GM11168 (cell line): ENCODE data around the gene TIMP2.
"Not testable (repeated sequence)": the region's sequence is repeated elsewhere in the genome, so short reads cannot be mapped to it uniquely, and the experiment has no call there.

Experiments
- in situ Hi-C: fragments of 300-500 bp; cut with MboI; formaldehyde crosslinking; loops from one replicate; pipeline ENCODE4 v1.12.0; 2022; ENCODE audit warnings: low sequenced_read_pairs; ENCODE audit not compliant: unreplicated experiment

Gene TIMP2

DNA sequence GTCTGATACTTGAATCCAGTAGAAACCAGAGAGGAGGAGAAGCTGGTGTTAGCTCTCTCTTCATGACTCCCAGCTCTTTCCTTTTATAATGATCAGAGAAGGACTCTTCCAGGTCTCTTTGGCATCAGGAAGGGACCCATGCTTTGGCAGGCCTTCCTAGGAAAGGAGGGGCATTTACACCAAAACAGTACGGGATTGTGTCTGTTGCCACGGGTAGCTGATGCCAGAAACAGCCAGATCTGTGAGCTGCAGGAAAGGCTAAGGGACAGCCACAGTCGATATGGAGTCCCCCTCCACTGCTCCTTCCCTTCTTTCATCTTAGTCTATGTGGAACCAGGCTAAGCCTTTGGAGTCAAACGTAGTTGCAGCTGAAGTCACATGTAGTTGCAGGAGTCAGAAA lies 31.5 kb downstream of the TIMP2 start:
- in situ Hi-C loops = no loop called here

DNA sequence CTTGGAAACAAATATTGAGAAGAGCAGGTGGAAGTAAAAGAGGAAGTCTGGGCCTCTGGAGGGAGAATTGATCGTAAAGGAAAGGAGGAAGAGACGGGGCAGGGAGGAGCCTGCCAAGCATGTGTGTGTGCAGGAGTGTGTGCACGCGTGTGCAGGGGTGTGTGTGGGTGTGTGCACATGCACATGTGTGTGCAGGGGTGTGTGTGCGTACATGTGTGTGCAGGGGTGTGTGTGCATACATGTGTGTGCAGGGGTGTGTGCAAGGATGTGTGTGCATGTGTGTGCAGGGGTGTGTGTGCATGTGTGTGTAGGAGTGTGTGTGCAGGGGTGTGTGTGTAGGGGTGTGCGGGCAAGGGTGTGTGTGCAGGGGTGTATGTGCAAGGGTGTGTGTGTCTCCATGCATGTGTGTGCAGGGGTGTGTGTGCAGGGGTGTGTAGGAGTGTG lies 32.2 kb downstream of the TIMP2 start:
- in situ Hi-C loops = no loop called here

DNA sequence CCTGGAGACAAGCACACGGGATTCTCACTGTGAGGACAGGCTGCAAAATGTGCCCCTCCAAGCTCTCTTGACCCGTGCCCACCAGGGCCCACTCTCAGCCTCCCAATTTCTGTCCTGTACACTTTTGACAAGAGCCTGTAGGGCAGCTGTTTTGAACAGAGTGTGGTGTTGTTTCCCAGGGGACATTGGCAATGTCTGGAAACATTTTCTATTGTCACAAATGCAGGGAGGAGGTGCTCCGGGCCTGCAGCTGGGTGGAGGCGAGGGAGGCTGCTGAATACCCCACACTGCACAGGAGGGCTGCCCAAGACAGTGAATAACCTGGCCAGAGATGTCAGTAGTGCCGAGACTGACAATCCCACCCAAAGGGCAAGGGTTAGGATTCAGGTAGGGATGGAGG lies 32.7 kb downstream of the TIMP2 start:
- in situ Hi-C loops = no loop called here

DNA sequence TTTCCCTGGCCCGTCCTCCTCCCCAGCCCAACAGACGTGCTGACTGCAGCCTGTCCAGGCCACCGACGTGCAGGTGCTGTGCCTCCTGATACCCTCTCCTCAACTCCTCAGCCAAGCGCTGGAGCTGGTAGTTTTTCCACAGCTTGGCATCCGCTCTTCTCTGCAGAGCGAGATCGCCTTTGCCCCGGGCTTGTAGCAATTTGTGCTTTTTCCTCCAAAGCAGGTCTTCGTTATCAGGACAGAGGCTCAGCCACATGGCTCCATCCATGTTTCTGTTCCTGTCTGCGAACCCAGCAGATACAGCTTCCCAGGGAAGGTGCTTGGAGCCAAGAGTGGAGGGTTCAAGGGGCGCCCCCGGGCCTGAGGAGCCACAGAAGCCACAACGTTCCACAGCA lies 33.1 kb downstream of the TIMP2 start:
- in situ Hi-C loops = no loop called here

DNA sequence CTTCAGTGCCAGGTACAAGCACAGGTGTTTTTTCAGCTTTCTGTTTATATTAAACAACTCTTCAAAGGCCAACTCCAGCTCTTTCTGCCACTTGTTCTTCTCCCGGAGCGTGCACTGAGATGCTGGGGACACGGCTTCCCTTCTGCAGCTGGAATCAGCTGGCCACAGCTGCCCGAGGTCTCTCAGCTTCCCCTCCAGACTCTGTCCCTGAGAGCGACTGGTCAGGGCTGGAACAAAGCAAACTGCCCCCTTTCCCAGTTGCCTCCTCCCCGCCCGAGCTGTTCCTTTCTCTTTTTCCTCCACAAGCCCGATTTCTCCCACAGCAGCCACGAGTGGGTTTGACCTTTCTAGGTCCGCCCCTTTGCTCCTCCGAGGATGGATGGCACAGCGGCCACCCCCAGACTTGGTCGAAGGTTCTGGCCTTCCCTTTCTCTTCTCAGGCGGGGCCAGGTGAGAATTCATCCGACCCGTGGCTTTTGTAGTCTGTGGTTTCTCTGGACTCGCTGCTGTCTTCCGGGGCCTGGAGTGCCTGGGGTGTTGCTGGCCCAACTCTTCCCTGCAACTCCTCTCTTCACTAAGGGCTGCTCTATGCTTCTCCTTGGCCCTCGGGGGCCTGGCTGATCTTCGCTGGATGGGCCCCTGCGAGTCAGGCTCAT lies 33.7 kb downstream of the TIMP2 start:
- in situ Hi-C loops = no loop called here

DNA sequence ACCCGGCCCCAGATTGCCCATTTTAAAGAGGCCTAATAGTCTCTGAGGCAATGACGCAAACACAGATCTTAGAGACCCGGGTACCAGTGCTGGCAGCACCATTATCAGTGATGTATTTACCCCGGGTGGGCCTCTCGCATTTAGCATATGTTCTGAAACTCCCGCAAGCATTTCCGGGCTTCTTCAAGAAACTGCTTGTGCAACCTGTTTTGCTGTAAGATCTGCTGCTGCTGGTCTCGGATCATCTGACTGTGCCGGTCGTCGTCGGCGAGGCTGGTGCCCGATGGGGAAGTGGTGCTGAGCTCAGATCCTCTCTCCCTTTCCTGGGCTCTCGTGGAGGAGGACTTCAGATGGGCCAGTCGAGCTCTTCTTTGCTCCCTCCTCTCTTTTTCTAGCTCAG lies 34.7 kb downstream of the TIMP2 start:
- in situ Hi-C loops = no loop called here

DNA sequence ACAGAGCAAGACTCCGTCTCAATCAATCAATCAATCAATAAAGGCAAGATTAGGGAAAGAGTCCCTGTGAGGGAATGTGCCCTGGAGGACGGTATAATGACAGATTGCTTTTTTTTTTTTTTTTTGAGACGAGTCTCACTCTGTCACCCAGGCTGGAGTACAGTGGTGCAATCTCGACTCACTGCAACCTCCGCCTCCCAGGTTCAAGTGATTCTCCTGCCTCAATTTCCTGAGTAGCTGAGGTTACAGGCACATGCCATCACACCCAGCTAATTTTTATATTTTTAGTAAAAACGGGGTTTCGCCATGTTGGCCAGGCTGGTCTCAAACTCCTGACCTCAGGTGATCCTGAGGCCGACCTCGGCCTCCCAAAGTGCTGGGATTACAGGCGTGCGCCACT lies 35.1 kb downstream of the TIMP2 start:
- in situ Hi-C loops = not testable (repeated sequence)

DNA sequence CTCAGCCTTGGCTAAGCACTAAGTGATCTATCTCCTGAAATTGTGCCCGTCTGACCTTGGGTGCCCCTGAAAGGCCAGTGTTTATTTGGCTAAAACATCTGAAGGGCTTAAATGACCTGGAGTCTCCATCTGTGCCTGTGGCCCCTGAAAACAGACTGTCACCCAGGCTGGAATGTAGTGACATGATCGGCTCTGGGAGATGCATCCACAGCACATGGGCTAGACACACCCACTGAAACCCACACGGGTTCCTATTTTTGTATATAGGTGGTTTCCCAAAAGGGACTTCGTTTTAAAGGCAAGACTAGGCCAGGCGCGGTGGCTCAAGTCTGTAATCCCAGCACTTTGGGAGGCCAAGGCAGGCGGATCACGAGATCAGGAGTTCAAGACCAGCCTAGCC lies 35.7 kb downstream of the TIMP2 start:
- in situ Hi-C loops = no loop called here

DNA sequence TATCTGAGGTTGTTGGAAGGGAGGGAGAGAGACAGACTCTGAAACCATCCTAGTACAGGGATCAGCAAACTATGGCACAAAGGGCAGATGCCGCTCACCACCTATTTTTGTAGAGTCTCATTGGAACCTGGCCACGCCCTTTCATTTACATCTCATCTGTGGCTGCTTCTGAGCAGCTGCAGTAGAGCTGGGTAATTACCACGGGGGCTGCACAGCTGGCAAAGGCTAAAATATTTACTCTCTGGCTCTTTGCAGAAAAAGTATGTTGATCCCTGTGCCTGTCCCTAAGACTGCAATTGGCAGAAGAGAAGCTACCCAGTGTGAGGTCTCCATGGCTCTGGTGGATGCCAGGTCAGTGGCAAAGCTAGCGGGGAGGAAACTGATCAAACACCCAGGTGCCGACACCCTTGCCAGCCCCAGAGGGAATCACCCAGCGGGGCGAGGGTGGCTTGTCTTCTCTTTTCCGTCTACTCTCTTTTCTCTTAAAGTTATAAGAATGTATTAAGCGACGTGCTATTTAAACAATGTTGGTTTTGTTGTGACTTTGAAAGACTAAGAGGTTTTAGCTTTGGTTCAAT lies 36.2 kb downstream of the TIMP2 start:
- in situ Hi-C loops = no loop called here

DNA sequence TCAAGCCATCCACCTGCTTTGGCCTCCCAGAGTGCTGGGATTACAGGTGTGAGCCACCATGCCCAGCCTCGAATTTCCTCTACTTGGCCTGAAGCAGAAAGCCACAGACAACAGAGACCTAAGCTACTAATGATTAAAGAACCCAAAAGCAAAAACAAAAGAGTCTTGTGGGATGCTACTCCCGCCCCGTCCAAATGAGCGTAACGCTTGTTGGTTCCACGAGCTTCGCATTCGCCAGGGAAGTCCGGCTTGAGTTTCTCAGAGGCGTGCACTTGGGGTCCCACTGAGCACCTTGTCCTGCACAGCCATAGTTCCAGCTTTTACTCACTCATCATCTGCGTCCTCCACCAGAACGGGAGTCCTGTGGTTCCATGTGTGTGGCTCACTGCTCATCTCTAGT lies 38.2 kb downstream of the TIMP2 start:
- in situ Hi-C loops = no loop called here

DNA sequence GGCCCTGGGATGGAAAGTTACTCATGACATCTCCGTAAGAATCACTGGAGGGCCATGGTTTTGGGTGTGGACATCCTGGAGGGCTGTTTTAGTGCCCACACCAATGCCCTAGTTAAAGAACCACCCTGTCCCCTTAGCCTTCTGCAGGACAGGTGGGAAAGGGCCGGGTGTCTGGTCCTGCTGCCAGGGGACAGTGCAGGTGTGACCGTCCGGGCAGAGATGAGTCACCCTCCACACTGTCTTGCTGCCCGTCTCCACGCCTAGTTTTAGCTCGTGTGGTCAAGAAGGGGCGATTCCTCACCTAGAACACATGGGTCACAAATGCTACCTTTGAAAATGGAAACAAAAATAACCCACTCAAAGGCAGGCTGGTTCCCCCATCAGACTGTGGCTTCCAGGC lies 39.2 kb downstream of the TIMP2 start:
- in situ Hi-C loops = no loop called here

DNA sequence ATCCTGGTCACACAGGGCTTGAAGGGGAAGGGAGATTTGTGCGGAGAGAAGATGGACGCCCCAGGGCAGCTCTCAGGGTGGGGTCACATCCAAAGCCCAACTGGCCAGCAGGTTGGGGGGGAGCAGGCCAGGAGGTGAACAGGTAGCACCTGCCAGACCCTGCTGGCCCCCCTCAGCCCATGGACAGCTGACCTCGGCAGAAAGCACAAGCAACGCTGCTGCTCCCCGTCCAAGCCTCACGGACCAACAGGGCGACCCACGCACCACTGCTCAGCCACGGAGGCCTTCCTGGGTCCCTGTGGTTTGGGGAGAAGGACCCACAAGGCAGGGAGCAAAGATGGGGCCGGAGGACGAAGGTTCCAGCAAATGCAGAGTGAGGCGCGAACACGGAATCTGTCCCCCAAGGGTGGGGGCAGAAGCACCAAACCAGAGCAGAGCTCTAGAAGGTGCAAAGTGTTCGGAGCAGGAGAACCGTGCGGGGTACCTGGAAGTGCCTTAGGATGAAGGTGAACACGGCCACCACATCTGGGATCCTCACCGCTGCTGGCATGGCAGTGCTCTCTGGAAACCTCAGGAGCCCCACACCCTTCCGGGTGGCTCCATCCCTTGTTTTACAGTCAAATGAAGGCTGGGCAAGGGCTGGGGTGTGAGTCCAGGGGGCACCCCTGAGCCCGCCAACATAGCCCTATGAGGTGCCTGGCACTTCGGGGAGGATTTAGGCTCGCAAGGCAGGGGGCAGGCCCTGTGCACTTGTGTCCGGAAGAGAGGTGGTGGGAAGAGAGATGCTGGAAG lies 40.1 kb downstream of the TIMP2 start:
- in situ Hi-C loops = no loop called here

DNA sequence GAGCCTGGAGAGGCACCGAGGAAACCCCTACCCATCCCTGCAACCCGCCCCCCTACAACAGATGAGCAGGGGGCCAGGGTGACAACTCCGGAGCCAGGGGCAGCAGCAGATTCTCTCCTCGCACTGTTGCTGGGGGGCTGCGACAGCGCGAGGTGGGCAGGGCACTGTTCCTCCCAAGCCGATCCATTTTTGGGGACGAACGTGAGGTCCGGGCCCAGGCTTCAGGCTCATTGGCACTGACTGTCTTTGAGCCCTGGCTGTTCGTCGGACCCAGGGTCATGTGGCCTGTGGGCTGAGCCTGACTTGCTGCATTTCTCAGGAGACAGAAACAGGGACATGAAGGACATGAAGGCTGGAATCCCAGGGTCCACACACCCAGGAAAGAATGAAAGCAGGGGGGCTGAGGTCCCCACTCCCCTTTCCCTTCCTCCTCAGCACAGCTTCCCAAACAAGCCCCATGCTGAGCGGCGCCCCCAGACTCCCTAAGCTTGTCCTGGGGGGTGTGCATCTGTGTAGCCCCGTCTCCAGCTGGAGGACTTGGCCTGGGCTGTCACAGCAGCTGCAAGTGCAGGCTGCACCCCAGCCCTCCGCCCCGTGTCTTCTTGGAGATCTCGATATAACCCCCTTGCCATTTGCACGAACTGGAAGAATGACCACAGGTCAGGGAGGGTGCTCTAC lies 40.9 kb downstream of the TIMP2 start:
- in situ Hi-C loops = no loop called here

DNA sequence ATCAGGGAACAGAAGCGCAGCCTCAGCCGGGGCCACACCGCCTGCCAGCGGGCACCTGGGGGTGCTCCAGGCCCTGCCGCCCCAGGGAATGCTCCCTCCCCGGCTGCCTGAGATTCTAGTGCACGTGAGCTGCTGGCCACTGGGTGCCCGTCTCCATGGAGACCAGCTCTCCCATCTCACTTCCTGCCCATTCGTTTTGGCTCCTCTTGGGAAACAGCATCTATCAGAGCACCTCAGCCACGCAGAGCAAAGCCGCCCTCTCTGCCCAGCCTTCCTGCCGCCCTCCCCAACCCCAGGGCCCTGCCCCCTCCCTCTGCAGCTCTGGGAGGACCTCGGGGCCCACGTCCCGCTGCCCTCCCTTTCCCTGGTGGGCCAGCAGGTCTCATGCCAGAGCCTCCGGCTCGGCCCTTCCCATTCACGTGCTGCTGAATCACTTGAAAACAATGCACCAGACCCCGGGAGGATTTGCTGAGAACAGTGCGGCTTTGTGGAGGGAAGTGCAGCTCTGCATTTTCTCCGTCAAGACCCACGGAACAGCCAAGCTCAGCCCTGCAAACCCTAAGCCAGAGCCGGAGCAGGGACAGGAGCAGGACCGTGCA lies 41.6 kb downstream of the TIMP2 start:
- in situ Hi-C loops = no loop called here

DNA sequence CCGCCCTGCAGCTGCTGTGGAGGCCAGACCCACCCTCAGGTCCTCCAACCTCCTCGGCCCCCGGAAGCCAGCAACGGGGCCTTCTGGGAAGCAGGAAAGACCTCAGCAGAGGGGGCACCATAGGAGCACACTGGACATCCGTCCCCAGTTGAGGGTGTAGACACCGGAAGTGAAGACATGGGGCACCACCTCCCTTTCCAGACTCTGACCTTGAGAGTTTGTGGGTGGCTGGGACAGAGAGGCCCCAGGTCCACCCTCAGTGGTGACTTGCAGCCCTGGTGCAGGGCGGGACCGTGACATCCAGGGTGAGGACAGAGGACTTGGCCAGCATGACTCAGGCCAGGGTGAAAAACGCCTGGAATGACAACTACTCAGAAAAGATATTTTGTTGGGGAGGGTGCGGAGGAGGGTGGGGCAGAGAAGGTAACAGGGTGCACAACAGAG lies 42.1 kb downstream of the TIMP2 start:
- in situ Hi-C loops = no loop called here

DNA sequence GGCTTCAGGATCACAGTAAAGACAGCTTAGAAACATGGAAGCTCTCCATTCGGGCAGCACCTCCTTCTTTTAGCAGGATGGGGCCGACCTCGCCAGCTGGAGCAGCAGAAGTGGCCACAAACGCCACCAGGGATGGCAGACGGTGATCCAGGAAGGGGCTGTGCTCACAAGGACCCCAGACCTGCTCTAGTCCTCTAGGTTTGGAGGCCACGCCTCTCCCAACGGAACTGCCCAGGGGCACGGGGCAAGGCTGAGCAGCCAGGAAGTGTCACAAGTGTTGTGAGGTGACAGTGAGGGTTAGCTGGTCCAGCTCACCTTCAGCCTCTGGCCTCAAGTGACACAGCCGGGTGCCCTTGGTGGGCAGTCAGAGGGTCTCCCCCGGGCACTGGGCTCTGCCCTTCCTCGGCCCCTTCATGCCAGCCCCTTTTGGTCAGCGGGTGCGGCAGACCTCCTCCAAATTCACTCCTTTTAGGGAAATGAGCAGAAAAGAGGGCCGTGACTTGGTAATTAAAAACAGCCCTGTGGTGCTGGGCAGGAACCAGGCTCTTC lies 42.6 kb downstream of the TIMP2 start:
- in situ Hi-C loops = no loop called here

DNA sequence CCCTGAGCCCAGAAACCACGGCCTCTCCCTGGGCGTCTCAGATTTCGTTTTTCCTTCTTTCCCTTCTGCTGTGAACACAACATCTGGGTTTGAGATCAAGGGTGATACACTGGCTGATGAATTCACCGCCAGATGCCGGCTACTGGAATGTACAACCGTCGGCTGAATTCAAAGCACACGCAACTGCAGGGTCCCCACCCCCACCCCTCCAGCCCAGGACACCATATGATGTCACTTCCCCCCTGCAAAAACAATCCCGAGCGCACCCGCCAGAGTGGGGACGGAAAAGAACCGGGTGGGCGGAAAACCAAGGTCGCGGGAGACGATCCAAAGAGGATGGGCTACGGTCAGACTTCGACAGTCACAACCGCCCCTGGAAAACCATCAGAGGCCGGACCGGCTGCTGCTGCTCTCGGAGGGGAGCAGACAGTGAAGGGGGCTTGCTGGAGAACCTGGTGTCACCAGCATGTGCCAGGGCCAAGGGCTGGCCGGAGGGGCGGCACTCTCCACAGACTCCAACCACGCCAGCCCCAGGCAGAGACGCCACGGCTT lies 45.5 kb downstream of the TIMP2 start:
- in situ Hi-C loops = no loop called here

DNA sequence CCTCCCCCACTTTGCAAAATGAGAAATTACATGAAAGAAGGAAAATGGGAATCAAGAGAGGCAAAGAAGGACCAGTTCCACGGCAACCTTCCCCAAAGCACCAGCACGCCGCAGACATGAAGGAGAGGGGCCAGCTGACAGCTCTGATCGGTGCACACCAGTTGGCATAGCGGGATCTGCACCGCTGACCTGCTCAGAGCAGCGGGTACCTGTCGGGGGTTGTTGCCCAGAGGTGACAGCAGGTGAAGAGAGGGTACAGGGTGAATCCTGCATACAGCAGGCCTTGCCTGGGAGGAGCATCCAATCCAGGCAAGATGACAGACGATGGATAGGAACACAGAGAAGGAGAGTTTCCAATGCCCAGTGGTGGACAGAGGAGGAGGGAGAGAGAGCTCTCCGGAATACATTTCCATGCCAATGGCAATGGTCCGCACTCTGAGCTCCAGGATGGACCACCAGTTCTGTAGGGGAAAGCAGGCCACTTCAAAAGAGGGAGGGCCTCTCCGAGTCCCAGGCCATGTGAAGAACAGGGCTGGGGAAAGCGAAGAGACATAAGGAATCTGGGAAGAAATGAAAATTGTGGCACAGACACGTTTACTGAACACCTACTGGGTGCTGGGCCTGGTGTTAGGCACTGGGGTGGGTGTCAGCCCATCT lies 46.2 kb downstream of the TIMP2 start:
- in situ Hi-C loops = no loop called here

DNA sequence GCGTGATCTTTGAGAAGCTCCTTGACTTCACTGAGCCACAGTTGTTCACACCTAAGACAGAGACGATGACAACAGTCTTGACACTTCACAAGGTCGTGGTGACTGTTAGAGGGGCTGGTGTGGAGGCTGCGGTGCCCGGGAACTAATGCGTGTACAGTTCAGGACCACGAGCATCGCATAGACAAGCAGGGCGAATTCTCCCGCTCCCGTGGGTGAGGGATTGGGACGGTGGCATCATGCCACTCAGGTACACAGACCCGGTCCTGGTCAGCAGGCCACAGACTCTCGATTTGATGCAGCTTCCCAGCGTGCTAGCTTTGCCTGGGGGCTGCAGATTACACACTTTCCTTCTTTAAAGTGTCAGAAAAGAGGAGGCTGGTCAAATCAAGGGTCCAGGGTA lies 46.9 kb downstream of the TIMP2 start:
- in situ Hi-C loops = no loop called here
